IMR-90 (cell line): ENCODE results near the gene COPA. TPM values are rescaled to one million over a fixed set of nuclear protein-coding genes. Genes with fewer than 3 reads are reported as not detected.

Source experiments
- ATAC-seq: fragments of 200-7000 bp; cut with Tn5 transposase; 2 replicates; pipeline ENCODE4 v1.9.1; 2020; ENCODE audit warnings: low read depth, mild to moderate bottlenecking, moderate library complexity
- BruUV-seq: library from RNA; stranded (reverse); fragments of 400-500 nt; replicated peaks from 2 replicates; lab custom pipeline; 2021; lab: Mats Ljungman, UMichigan
- CTCF ChIA-PET: fragments of 300-600 bp; formaldehyde crosslinking; extraction: SDS; loops from one replicate; lab custom pipeline; 2021; ENCODE audit warnings: antibody characterized with exemption; lab: Yijun Ruan, JAX
- POLR2A ChIA-PET: fragments of 300-600 bp; sonication (Branson Sonifier 250); formaldehyde crosslinking; loops from one replicate; lab custom pipeline; 2022; ENCODE audit warnings: antibody characterized with exemption; ENCODE audit not compliant: unreplicated experiment; lab: Charles Lee
- DNase-seq: peaks from one replicate; pipeline ENCODE4 v3.0.0; 2013
- H2AFZ ChIP-seq: replicated peaks from 2 replicates; pipeline ENCODE3; 2013; ENCODE audit warnings: low read length, mild to moderate bottlenecking; ENCODE audit not compliant: poor library complexity
- H2AK5ac ChIP-seq: 2 replicates; pipeline ENCODE4 v1.6.1; 2013; ENCODE audit warnings: low read depth, low read length, inconsistent platforms
- H2AK9ac ChIP-seq: replicated peaks from 2 replicates; pipeline ENCODE3; 2013; ENCODE audit warnings: mild to moderate bottlenecking, low read depth, low read length, moderate library complexity; ENCODE audit not compliant: poor library complexity
- H2BK120ac ChIP-seq: 2 replicates; pipeline ENCODE4 v1.6.1; 2013; ENCODE audit warnings: low read depth, low read length, inconsistent platforms
- H2BK15ac ChIP-seq: 3 replicates; pipeline ENCODE4 v1.6.1; 2013; ENCODE audit warnings: low read depth, low read length, inconsistent platforms
- H2BK20ac ChIP-seq: 2 replicates; pipeline ENCODE4 v1.6.1; 2013; ENCODE audit warnings: low read depth, mild to moderate bottlenecking, inconsistent platforms, low read length, moderate library complexity
- H2BK5ac ChIP-seq: 2 replicates; pipeline ENCODE4 v1.6.1; 2013; ENCODE audit warnings: mild to moderate bottlenecking, low read depth, low read length, inconsistent platforms; ENCODE audit not compliant: poor library complexity, severe bottlenecking
- H3K14ac ChIP-seq: replicated peaks from 2 replicates; pipeline ENCODE4 v1.6.1; 2013; ENCODE audit warnings: low read depth, low read length, inconsistent platforms
- H3K18ac ChIP-seq: 2 replicates; pipeline ENCODE4 v1.6.1; 2013; ENCODE audit warnings: low read depth, low read length, control low read depth
- H3K23ac ChIP-seq: 2 replicates; pipeline ENCODE4 v1.6.1; 2013; ENCODE audit warnings: low read depth, low read length, inconsistent platforms
- H3K27ac ChIP-seq: 2 replicates; pipeline ENCODE4 v1.5.1; 2013; ENCODE audit warnings: mild to moderate bottlenecking, control low read depth, low read length; ENCODE audit not compliant: insufficient read depth
- H3K27me3 ChIP-seq: 2 replicates; pipeline ENCODE4 v1.6.1; 2013; ENCODE audit warnings: low read length; ENCODE audit not compliant: control insufficient read depth, insufficient read depth
- H3K36me3 ChIP-seq: 2 replicates; pipeline ENCODE4 v1.6.1; 2013; ENCODE audit warnings: low read length, mixed read lengths; ENCODE audit not compliant: control insufficient read depth, insufficient read depth
- H3K4ac ChIP-seq: 2 replicates; pipeline ENCODE4 v1.6.1; 2013; ENCODE audit warnings: low read depth, low read length, inconsistent platforms
- H3K4me1 ChIP-seq: 2 replicates; pipeline ENCODE4 v1.6.1; 2013; ENCODE audit warnings: low read length, mixed read lengths; ENCODE audit not compliant: control insufficient read depth, insufficient read depth
- H3K4me2 ChIP-seq: 2 replicates; pipeline ENCODE4 v1.6.1; 2013; ENCODE audit warnings: low read depth, mild to moderate bottlenecking, control low read depth, low read length, moderate library complexity
- H3K4me3 ChIP-seq: 2 replicates; pipeline ENCODE4 v1.5.1; 2013; ENCODE audit warnings: low read depth, mild to moderate bottlenecking, control low read depth, low read length, moderate library complexity; ENCODE audit not compliant: insufficient read depth
- H3K56ac ChIP-seq: 2 replicates; pipeline ENCODE4 v1.6.1; 2013; ENCODE audit warnings: low read length, inconsistent platforms; ENCODE audit not compliant: insufficient read depth; ENCODE audit errors: extremely low read depth
- H3K79me1 ChIP-seq, 2 experiments: 2 replicates each; pipeline ENCODE4 v1.6.1; 2013; ENCODE audit warnings: low read length in 2 of 2, inconsistent platforms in 1 of 2, low read depth in 1 of 2
- H3K9ac ChIP-seq: 2 replicates; pipeline ENCODE4 v1.6.1; 2013; ENCODE audit warnings: low read depth, low read length, control low read depth
- H3K9me1 ChIP-seq: 2 replicates; pipeline ENCODE4 v1.6.1; 2013; ENCODE audit warnings: low read length, inconsistent platforms; ENCODE audit not compliant: insufficient read depth
- H3K9me3 ChIP-seq: 2 replicates; pipeline ENCODE4 v1.6.1; 2013; ENCODE audit warnings: low read length; ENCODE audit not compliant: control insufficient read depth, insufficient read depth
- H4K20me1 ChIP-seq: 2 replicates; pipeline ENCODE4 v1.6.1; 2013; ENCODE audit warnings: low read length, inconsistent platforms; ENCODE audit not compliant: insufficient read depth
- H4K5ac ChIP-seq: 2 replicates; pipeline ENCODE4 v1.6.1; 2013; ENCODE audit warnings: mild to moderate bottlenecking, low read depth, low read length, control low read depth
- H4K8ac ChIP-seq, 2 experiments: 2 replicates each; pipeline ENCODE4 v1.6.1; 2013; ENCODE audit warnings: low read depth in 2 of 2, low read length in 2 of 2, control low read depth in 1 of 2, inconsistent platforms in 1 of 2
- H4K91ac ChIP-seq: 2 replicates; pipeline ENCODE4 v1.6.1; 2013; ENCODE audit warnings: low read depth, low read length, inconsistent platforms; ENCODE audit not compliant: insufficient read depth
- CTCF ChIP-seq: conservative IDR thresholded peaks from 2 replicates; pipeline ENCODE4 v1.5.1; 2012; ENCODE audit warnings: mild to moderate bottlenecking, low read depth, low read length, improper control_type of control experiment
- ELK1 ChIP-seq: fragments of 150-350 bp; IDR thresholded peaks from 2 replicates; pipeline ENCODE4 v1.6.1; 2016; ENCODE audit warnings: low read depth, mild to moderate bottlenecking, low read length, moderate library complexity, borderline replicate concordance
- MAFK ChIP-seq: IDR thresholded peaks from 2 replicates; pipeline ENCODE4 v1.6.1; 2012; ENCODE audit warnings: low read depth, low read length, improper control_type of control experiment
- MAZ ChIP-seq: IDR thresholded peaks from 2 replicates; pipeline ENCODE4 v1.6.1; 2012; ENCODE audit warnings: low read depth, mild to moderate bottlenecking, low read length, improper control_type of control experiment, moderate library complexity, borderline replicate concordance
- NFE2L2 ChIP-seq: fragments of 150-350 bp; IDR thresholded peaks from 2 replicates; pipeline ENCODE4 v1.6.1; 2016; ENCODE audit warnings: low read depth, mild to moderate bottlenecking, low read length
- RCOR1 ChIP-seq: IDR thresholded peaks from 2 replicates; pipeline ENCODE4 v1.6.1; 2012; ENCODE audit warnings: mild to moderate bottlenecking, low read length, improper control_type of control experiment; ENCODE audit not compliant: insufficient replicate concordance
- WGBS, 2 experiments: methylation state at CpG; one replicate each; pipeline versions ENCODE4 v1.1.5 to v1.1.7; 2013; ENCODE audit warnings: missing lambda C conversion rate in 2 of 2; ENCODE audit not compliant: insufficient read length in 1 of 2; ENCODE audit errors: extremely low coverage in 2 of 2; 5-methylcytosine and 5-hydroxymethylcytosine counted together
- dilution Hi-C: fragments of 300-500 bp; cut with HindIII; formaldehyde crosslinking; loops from one replicate; pipeline ENCODE4 v1.14.3; 2018; ENCODE audit warnings: low sequenced_read_pairs; ENCODE audit not compliant: unreplicated experiment
- in situ Hi-C: fragments of 300-500 bp; cut with MboI; formaldehyde crosslinking; loops from 3 replicates; pipeline ENCODE4 v1.14.3; 2019; ENCODE audit warnings: low sequenced_read_pairs, inconsistent platforms, mixed read lengths
- intact Hi-C: fragments of 100-400 bp; cut with micrococcal nuclease; formaldehyde crosslinking; loops from 2 replicates; pipeline ENCODE4 v1.10.0; 2022
- polyA plus RNA-seq, 3 experiments: library from polyadenylated mRNA; depleted of rRNA; stranded (reverse); fragments of >200 nt; gene quantifications; 2 replicates each; pipeline ENCODE4 v1.2.3, GENCODE V29; 2012; ENCODE audit warnings: low replicate concordance in 1 of 3
- total RNA-seq: library from RNA; depleted of rRNA; stranded (reverse); fragments of >200 nt; gene quantifications from 2 replicates; pipeline ENCODE4 v1.2.3, GENCODE V29; 2012

The COPA gene
- total and polyA plus RNA-seq, 2 of the 4 experiments (the other 2 are of a cell fraction): 204 to 436 TPM

- Histone ChIP-seq H3K9ac (no peak overlapping the region), H4K91ac (no peak overlapping the region), H3K4ac (no peak overlapping the region), H3K36me3 (no peaks in the 10 kb centered on the region), H3K4me1 (no peaks in the 10 kb centered on the region), H2AFZ (no peak overlapping the region), H3K79me1 (peaks cover 3 to 8% of the 10 kb centered on the region in 2 experiments; a peak in 2 of 4 replicates), H3K4me3 (no peak overlapping the region), H2BK20ac (no peak overlapping the region), H2BK120ac (no peak overlapping the region), H3K9me3 (no peaks in the 10 kb centered on the region), H4K8ac (no peak overlapping the region), H3K56ac (no peak overlapping the region), H3K27ac (no peak overlapping the region), H4K5ac (no peak overlapping the region), H3K14ac (no peak overlapping the region), H2AK9ac (no peak overlapping the region), H3K9me1 (no peaks in the 10 kb centered on the region), H2AK5ac (no peak overlapping the region), H2BK15ac (no peak overlapping the region), H3K23ac (no peak overlapping the region), H3K27me3 (no peaks in the 10 kb centered on the region), H3K4me2 (no peak overlapping the region), H4K20me1 (no peaks in the 10 kb centered on the region), H3K18ac (no peak overlapping the region), H2BK5ac (no peak overlapping the region)
- no peak for ATAC-seq
- WGBS, 2 experiments: 84% methylated on average over 3 of the region's 10 CpGs; no CpG with 5 or more reads in 1 of the 2 experiments
- DNase-seq: no peak
- intact Hi-C loops: no loop called here
- BruUV-seq: no TSS peak
- ChIA-PET POLR2A (no interaction called here), CTCF (no interaction called here)
- dilution Hi-C loops: no loop called here
- in situ Hi-C loops: no loop called here
- TF ChIP-seq RCOR1 (no peak), MAFK (no peak), NFE2L2 (no peak), ELK1 (no peak), CTCF (no peak), MAZ (no peak)
Measured at GRCh38 chr1:160267284-160267991, 75.6 kb downstream of the COPA start.
